ENCODE measurements around the gene MYO1H.

MYO1H gene

GRCh38 chr12:109377139-109377685, 29.5 kb downstream of the MYO1H start:
- TF ChIP-seq TAF1 (IDR thresholded peaks at IDR 0.05; ENCODE audit: borderline replicate concordance, insufficient read depth, low read length) (no peak), POLR2AphosphoS5 (IDR thresholded peaks at IDR 0.05; ENCODE audit: low read depth, low read length) (no peak), FOXP2 (optimal IDR thresholded peaks at IDR 0.05; ENCODE audit: borderline replicate concordance, extremely low read depth, extremely low read length, insufficient read depth) (no peak), REST (IDR thresholded peaks at IDR 0.05; ENCODE audit: insufficient read depth in 1 of 2, low read depth in 2 of 2, low read length in 2 of 2) (no peak), SIN3A (IDR thresholded peaks at IDR 0.05; ENCODE audit: borderline replicate concordance, insufficient read depth, low read length) (no peak)

GRCh38 chr12:109378569-109378968, 30.9 kb downstream of the MYO1H start:
- TF ChIP-seq REST (IDR thresholded peaks at IDR 0.05; ENCODE audit: insufficient read depth in 1 of 2, low read depth in 2 of 2, low read length in 2 of 2) (no peak), POLR2AphosphoS5 (IDR thresholded peaks at IDR 0.05; ENCODE audit: low read depth, low read length) (no peak), TAF1 (IDR thresholded peaks at IDR 0.05; ENCODE audit: borderline replicate concordance, insufficient read depth, low read length) (no peak), FOXP2 (optimal IDR thresholded peaks at IDR 0.05; ENCODE audit: borderline replicate concordance, extremely low read depth, extremely low read length, insufficient read depth) (no peak), SIN3A (IDR thresholded peaks at IDR 0.05; ENCODE audit: borderline replicate concordance, insufficient read depth, low read length) (no peak)

GRCh38 chr12:109382031-109382430, 34.3 kb downstream of the MYO1H start:
- TF ChIP-seq TAF1 (IDR thresholded peaks at IDR 0.05; ENCODE audit: borderline replicate concordance, insufficient read depth, low read length) (no peak), REST (IDR thresholded peaks at IDR 0.05; ENCODE audit: insufficient read depth in 1 of 2, low read depth in 2 of 2, low read length in 2 of 2) (no peak), FOXP2 (optimal IDR thresholded peaks at IDR 0.05; ENCODE audit: borderline replicate concordance, extremely low read depth, extremely low read length, insufficient read depth) (no peak), SIN3A (IDR thresholded peaks at IDR 0.05; ENCODE audit: borderline replicate concordance, insufficient read depth, low read length) (no peak), POLR2AphosphoS5 (IDR thresholded peaks at IDR 0.05; ENCODE audit: low read depth, low read length) (no peak)

- TF ChIP-seq REST (IDR thresholded peaks at IDR 0.05; ENCODE audit: insufficient read depth in 1 of 2, low read depth in 2 of 2, low read length in 2 of 2) (no peak), SIN3A (IDR thresholded peaks at IDR 0.05; ENCODE audit: borderline replicate concordance, insufficient read depth, low read length) (no peak), FOXP2 (optimal IDR thresholded peaks at IDR 0.05; ENCODE audit: borderline replicate concordance, extremely low read depth, extremely low read length, insufficient read depth) (no peak), POLR2AphosphoS5 (IDR thresholded peaks at IDR 0.05; ENCODE audit: low read depth, low read length) (no peak), TAF1 (IDR thresholded peaks at IDR 0.05; ENCODE audit: borderline replicate concordance, insufficient read depth, low read length) (no peak)
Observed at GRCh38 chr12:109383240-109383639, 35.5 kb downstream of the MYO1H start.

All from PFSK-1 (cell line).